Type B pancreatic cell (in vitro differentiated cells): ENCODE results near the gene CA7. TPM values are rescaled to one million over a fixed set of nuclear protein-coding genes. Genes with fewer than 3 reads are reported as not detected.

Source experiments
- DNase-seq: peaks from one replicate; pipeline ENCODE4 v3.0.0; 2021; ENCODE audit warnings: mixed read lengths; ENCODE audit not compliant: unreplicated experiment; ENCODE audit errors: extremely low spot score
- H3K27ac Mint-ChIP-seq: 2 replicates; pipeline ENCODE4 v1.8.0; 2021; ENCODE audit warnings: mild to moderate bottlenecking, mixed read lengths
- H3K27me3 Mint-ChIP-seq: 2 replicates; pipeline ENCODE4 v1.8.0; 2021; ENCODE audit warnings: mixed read lengths
- H3K36me3 Mint-ChIP-seq: 2 replicates; pipeline ENCODE4 v1.8.0; 2021; ENCODE audit warnings: mixed read lengths
- H3K4me1 Mint-ChIP-seq: one replicate; pipeline ENCODE4 v1.8.0; 2021; ENCODE audit warnings: mixed read lengths; ENCODE audit not compliant: unreplicated experiment
- H3K4me3 Mint-ChIP-seq: 2 replicates; pipeline ENCODE4 v1.8.0; 2021; ENCODE audit warnings: mild to moderate bottlenecking, mixed read lengths
- H3K9me3 Mint-ChIP-seq: 2 replicates; pipeline ENCODE4 v1.8.0; 2021; ENCODE audit warnings: mixed read lengths
- total RNA-seq: library from RNA; stranded (reverse); gene quantifications from 2 replicates; pipeline ENCODE4 v1.2.1, GENCODE V29; 2021; ENCODE audit warnings: low replicate concordance
- TF ChIP-seq, protein P1 (sequence below): fragments of 200-600 bp; sonication (generic); conservative IDR thresholded peaks from 2 replicates; pipeline ENCODE4 v1.5.0; 2021; ENCODE audit warnings: antibody characterized with exemption, mild to moderate bottlenecking

The CA7 gene
- total RNA-seq, 1 donor from 2014 or later: 0.70 TPM

- no peaks in the 10 kb centered on the region for H3K36me3 Mint-ChIP-seq
- peaks cover 31% of the 10 kb centered on the region for H3K4me1 Mint-ChIP-seq
- H3K4me3 Mint-ChIP-seq: no peak overlapping the region
- H3K27ac Mint-ChIP-seq: no peak overlapping the region
- peaks cover 8% of the 10 kb centered on the region for H3K9me3 Mint-ChIP-seq
- TF ChIP-seq, protein P1, sequence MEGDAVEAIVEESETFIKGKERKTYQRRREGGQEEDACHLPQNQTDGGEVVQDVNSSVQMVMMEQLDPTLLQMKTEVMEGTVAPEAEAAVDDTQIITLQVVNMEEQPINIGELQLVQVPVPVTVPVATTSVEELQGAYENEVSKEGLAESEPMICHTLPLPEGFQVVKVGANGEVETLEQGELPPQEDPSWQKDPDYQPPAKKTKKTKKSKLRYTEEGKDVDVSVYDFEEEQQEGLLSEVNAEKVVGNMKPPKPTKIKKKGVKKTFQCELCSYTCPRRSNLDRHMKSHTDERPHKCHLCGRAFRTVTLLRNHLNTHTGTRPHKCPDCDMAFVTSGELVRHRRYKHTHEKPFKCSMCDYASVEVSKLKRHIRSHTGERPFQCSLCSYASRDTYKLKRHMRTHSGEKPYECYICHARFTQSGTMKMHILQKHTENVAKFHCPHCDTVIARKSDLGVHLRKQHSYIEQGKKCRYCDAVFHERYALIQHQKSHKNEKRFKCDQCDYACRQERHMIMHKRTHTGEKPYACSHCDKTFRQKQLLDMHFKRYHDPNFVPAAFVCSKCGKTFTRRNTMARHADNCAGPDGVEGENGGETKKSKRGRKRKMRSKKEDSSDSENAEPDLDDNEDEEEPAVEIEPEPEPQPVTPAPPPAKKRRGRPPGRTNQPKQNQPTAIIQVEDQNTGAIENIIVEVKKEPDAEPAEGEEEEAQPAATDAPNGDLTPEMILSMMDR: no peak
- H3K27me3 Mint-ChIP-seq: no peaks in the 10 kb centered on the region
- no peak for DNase-seq
Measured at GRCh38 chr16:66902648-66903543, 58.7 kb downstream of the CA7 start.

Other genes with a start within 250 kb of the CA7 start
- gene CMTM3, start 239.7 kb upstream of the CA7 start, total RNA-seq: 28.0 and 45.2 TPM in 2 replicates
- 64.4 and 72.1 TPM in 2 replicates for gene CMTM4, start 147.7 kb upstream of the CA7 start, total RNA-seq
- 113 and 135 TPM in 2 replicates for gene DYNC1LI2, start 92.8 kb upstream of the CA7 start, total RNA-seq
- 0.41 TPM in 1 of 2 replicates, not detected in the other for gene TERB1, start 42.8 kb upstream of the CA7 start, total RNA-seq
- gene NAE1, start 13.4 kb upstream of the CA7 start, total RNA-seq: 69.4 and 92.5 TPM in 2 replicates
- 16.1 and 18.5 TPM in 2 replicates for gene PDP2, start 36.1 kb downstream of the CA7 start, total RNA-seq
- gene CDH16, start 74.5 kb downstream of the CA7 start, total RNA-seq: 0.55 and 1.7 TPM in 2 replicates
- gene RRAD, start 81.1 kb downstream of the CA7 start, total RNA-seq: 1.3 and 2.5 TPM in 2 replicates
- 71.3 and 74.2 TPM in 2 replicates for gene CIAO2B, start 90.0 kb downstream of the CA7 start, total RNA-seq
- 44.9 and 54.1 TPM in 2 replicates for gene CES2, start 91.1 kb downstream of the CA7 start, total RNA-seq
- 0.48 and 1.1 TPM in 2 replicates for gene CES3, start 116.9 kb downstream of the CA7 start, total RNA-seq
- gene CES4A, start 144.2 kb downstream of the CA7 start, total RNA-seq: 11.5 and 13.9 TPM in 2 replicates
- 48.8 and 77.1 TPM in 2 replicates for gene CBFB, start 184.7 kb downstream of the CA7 start, total RNA-seq